TTC549 (cell line): ENCODE results near the gene CDH13.
A peak's percentile ranks its signal among the peaks of the same experiment; 100 is the strongest.

Experiments used
- FAIRE-seq: peaks from 2 replicates; lab custom pipeline; 2012; peaks lifted over from hg19 to GRCh38; lab: Jason Lieb, UNC

Gene CDH13

GRCh38 chr16:82699711-82700495 is 73.1 kb downstream of the CDH13 start:
- FAIRE-seq, result no peak

- FAIRE-seq, result no peak
Measured at GRCh38 chr16:82700541-82701235, 73.9 kb downstream of the CDH13 start.

- no peak for FAIRE-seq
Measured at GRCh38 chr16:82701442-82701955, 74.7 kb downstream of the CDH13 start.

GRCh38 chr16:82703161-82703560 is 76.4 kb downstream of the CDH13 start:
- no peak for FAIRE-seq

- no peak for FAIRE-seq
Measured at GRCh38 chr16:82703871-82704768, 77.4 kb downstream of the CDH13 start.

- FAIRE-seq, result peak; percentile 90
Measured at GRCh38 chr16:82709987-82710386, 83.2 kb downstream of the CDH13 start.

GRCh38 chr16:82713778-82714177 is 87.0 kb downstream of the CDH13 start:
- no peak for FAIRE-seq

- FAIRE-seq, result no peak
Measured at GRCh38 chr16:82715160-82715559, 88.4 kb downstream of the CDH13 start.

GRCh38 chr16:82715833-82716232 is 89.1 kb downstream of the CDH13 start:
- no peak for FAIRE-seq

GRCh38 chr16:82716361-82716855 is 89.6 kb downstream of the CDH13 start:
- FAIRE-seq, result no peak

- FAIRE-seq, result no peak
Measured at GRCh38 chr16:82720414-82720813, 93.6 kb downstream of the CDH13 start.

GRCh38 chr16:82726306-82726705 is 99.5 kb downstream of the CDH13 start:
- FAIRE-seq, result no peak

GRCh38 chr16:82728901-82729300 is 102.1 kb downstream of the CDH13 start:
- no peak for FAIRE-seq

GRCh38 chr16:82730901-82731300 is 104.1 kb downstream of the CDH13 start:
- FAIRE-seq, result no peak

GRCh38 chr16:82732461-82732860 is 105.7 kb downstream of the CDH13 start:
- no peak for FAIRE-seq

GRCh38 chr16:82735186-82735585 is 108.4 kb downstream of the CDH13 start:
- FAIRE-seq, result no peak

- FAIRE-seq, result no peak
Measured at GRCh38 chr16:82735673-82736091, 108.9 kb downstream of the CDH13 start.

GRCh38 chr16:82736224-82736623 is 109.5 kb downstream of the CDH13 start:
- FAIRE-seq, result no peak

GRCh38 chr16:82738699-82739098 is 111.9 kb downstream of the CDH13 start:
- no peak for FAIRE-seq

GRCh38 chr16:82741073-82741615 is 114.4 kb downstream of the CDH13 start:
- no peak for FAIRE-seq

- FAIRE-seq, result no peak
Measured at GRCh38 chr16:82744958-82745357, 118.2 kb downstream of the CDH13 start.

GRCh38 chr16:82748026-82748425 is 121.3 kb downstream of the CDH13 start:
- FAIRE-seq, result no peak
